Ishikawa (cell line): ENCODE results near the gene LRP1.

Source experiments
- EGR1 ChIP-seq: IDR thresholded peaks from 2 replicates; pipeline ENCODE4 v1.6.1; 2012
- FOXM1 ChIP-seq: IDR thresholded peaks from 2 replicates; pipeline ENCODE4 v1.6.1; 2012; ENCODE audit warnings: low read depth, borderline replicate concordance

GRCh38 chr12:57142727-57143126 is 14.4 kb downstream of the LRP1 start:
- no peak for TF ChIP-seq EGR1
- TF ChIP-seq FOXM1: no peak
